Activated CD4-positive, alpha-beta T cell treated with anti-CD3 and anti-CD28 coated beads for 4 hours (primary cell): ENCODE data around the gene ZFYVE28.

Source experiments
- DNase-seq, 2 donors: peaks; one replicate each; pipeline ENCODE4 v3.0.0-alpha.2; 2020

Gene ZFYVE28

DNA sequence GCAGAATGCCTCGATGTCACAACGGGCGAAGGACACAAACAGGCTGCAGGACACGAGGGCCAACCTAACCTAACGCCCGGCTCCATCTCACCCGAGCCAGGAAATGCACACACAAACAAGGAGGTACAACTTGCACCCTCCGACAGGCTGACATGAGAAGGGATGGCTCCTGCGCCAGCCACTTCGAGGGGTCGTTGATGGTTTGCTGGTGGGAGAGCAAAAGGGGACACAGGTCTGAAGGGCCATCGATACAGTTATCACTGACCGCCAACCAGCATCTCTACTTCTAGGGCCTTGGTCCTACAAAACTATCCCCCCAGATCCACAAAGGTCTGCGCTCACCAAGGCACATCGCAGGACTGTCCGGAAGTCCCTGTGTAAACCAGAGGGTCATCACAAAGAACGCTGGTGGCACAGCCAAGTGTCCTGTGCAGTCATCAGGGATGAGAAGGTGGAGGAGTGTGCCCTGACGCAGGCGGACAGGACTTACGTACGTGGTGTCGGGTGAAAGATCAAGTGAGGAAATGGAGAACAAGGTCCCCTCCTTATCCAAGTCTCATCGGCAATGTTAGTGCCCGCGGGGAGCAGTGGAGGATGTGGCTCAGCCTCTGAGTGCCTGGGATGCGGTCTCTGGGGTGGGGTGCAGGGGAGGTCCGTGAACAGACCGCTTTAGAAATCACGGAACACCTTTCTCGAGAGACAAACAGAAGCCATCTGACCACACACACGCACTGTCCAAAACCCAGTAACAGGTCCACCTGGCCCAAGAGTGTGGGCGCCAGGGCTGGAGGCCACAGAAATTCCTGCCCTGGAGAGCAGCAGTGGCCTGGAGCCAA, 163.6 kb downstream of the ZFYVE28 start:
- DNase-seq, result peak in 1 of 2 donors; percentile 1

DNA sequence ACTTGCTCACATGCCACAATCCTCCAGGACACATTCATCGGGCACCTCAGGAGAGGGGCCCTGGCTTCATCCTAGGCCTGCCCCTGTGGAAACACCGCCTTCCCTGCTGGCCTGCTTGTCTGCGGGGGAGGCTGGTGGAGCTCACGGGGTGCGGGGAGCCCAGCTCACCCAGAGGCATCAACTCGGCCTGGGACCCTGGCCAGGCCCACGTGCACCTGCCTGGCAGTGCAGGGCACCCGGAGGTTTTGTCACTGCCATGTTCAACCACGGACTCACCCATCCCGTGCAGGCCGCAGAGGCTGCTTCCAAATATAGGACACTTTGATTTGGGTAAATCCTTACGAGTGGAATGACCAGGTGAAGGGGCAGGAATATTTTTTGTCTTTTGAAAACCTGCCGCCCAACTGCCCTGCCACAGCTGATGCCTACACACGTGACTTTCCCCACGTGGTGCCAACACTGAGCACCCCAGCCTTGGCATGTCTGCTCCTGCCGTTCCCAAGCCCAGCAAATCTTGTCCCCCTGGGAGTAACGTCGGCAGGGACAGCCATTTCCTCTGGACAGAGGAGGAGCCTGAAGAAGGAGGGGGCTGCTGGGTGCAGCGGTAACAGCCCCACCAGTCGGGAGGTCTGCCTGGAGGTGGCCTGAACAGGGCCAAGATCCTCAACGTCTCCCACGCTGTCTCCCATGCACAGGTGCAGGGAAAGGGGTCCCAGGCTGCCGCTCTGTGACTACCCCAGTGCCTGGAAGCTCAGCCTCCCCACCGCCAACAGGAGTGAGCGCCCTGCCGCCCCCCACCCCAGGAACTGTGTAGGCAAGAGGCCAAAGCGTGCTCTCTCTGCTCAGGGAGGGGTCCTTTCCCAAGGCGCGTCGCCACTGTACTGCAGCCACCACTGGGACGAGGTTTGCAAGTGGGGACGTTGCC, 165.0 kb downstream of the ZFYVE28 start:
- peak in 1 of 2 donors; percentile 1 for DNase-seq

- DNase-seq, result no peak
Measured at GRCh38 chr4:2252530-2253091, 165.8 kb downstream of the ZFYVE28 start.

- DNase-seq, result peak in 1 of 2 donors; percentile 1
Measured at GRCh38 chr4:2251795-2252529, 166.5 kb downstream of the ZFYVE28 start.

GRCh38 chr4:2251073-2251794, 167.2 kb downstream of the ZFYVE28 start:
- peak in 1 of 2 donors; percentile 1 for DNase-seq

GRCh38 chr4:2250357-2251072, 167.9 kb downstream of the ZFYVE28 start:
- peak in 1 of 2 donors; percentile 1 for DNase-seq

DNA sequence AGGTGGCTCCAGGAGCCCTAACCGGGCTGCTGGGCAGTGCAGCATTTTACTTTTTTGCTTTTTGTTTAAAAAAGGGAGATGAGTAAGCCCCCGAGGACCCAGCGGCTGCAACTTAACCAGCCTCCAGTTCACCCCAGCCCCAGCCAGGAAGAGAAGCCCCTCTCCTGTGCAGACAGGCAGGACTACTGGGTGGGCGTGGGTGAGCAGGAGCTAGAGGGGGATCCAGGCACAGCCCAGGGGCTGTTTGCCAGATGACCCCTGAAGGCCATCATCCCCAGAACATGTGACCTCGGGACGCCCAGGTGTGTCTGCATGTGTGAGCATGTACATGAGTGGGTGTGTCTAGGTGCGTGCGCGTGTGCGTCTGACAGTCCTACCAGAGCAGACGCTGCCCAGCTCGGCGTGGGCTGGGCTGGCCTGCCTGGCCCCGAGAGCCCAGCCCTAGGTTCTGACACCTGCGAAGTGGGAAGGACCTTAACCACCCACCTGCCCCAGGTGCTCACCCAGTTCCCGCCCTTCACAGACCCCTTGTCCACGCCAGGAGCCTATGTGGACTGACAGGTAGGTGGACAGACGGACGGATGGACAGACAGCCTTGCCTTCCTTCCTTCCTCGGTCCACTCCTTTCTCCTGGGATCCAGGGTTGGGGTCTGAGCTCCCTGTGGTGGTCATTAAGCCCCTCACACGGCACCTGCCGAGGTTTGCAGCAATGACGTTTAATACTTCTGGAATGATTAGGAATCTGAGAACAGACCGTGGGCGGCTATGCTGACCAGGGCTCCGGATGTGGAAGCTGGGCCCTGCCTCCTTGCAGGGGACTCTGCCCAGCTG, 168.7 kb downstream of the ZFYVE28 start:
- no peak for DNase-seq

DNA sequence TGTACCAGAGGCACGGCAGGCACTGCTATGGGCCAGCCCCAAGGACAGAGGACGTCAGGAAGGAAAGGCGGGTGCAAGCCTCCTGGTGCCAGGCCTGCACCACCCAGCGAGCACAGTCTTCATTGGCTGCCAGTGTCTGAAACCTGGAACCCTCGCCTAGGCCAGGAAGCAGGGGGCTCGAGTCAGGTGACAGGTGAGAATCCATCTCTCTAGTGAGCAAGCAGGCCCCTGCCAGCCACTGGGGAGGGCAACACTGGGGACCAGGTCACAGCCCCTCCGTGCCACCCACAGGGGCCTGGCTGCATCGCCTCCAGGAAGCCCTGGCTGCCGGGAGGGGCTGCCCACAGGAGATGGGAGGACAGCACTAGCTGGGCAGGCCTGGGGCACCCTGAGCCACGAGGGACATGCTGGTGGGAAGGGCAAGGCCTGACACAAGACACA, 169.6 kb downstream of the ZFYVE28 start:
- no peak for DNase-seq

- no peak for DNase-seq
Measured at GRCh38 chr4:2248044-2248780, 170.2 kb downstream of the ZFYVE28 start.

GRCh38 chr4:2247128-2248043, 171.1 kb downstream of the ZFYVE28 start:
- no peak for DNase-seq

DNA sequence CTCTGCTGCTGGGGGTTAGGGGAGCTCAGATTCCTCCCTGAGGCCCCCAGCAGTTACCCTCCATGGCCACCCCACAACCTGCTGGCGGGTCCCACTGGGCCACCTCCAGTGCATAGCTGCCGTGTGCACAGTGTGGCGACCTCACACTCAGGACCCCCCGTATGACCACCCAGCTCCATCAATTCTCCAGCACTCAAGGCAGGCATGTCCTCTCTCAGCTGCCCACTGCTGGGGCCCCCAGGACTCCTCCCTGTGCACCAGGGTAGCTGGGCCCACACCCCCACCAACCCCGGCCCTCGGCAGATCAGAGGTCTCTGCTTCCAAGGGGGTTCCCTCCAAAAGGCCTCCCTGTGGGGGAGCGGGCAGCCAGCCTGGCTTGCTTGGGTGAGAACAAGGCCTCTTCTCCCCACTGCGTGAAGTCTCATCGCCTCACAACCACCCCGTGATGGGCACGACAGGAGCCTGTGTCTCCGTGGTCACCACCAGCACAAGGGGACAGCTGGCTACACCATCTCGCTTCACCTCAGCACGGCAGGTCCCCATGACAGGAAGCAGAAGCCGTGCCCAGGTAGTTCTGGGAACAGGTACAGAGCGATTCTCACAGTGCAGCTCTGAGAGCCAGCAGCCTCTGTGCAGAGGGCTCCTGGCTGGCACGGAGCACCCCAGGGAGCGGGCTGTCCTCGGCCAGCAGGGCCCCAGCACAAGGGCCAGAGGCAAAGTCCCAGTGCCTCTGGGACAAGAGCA, 171.9 kb downstream of the ZFYVE28 start:
- DNase-seq, result no peak

GRCh38 chr4:2245787-2246275, 172.6 kb downstream of the ZFYVE28 start:
- DNase-seq, result no peak

DNA sequence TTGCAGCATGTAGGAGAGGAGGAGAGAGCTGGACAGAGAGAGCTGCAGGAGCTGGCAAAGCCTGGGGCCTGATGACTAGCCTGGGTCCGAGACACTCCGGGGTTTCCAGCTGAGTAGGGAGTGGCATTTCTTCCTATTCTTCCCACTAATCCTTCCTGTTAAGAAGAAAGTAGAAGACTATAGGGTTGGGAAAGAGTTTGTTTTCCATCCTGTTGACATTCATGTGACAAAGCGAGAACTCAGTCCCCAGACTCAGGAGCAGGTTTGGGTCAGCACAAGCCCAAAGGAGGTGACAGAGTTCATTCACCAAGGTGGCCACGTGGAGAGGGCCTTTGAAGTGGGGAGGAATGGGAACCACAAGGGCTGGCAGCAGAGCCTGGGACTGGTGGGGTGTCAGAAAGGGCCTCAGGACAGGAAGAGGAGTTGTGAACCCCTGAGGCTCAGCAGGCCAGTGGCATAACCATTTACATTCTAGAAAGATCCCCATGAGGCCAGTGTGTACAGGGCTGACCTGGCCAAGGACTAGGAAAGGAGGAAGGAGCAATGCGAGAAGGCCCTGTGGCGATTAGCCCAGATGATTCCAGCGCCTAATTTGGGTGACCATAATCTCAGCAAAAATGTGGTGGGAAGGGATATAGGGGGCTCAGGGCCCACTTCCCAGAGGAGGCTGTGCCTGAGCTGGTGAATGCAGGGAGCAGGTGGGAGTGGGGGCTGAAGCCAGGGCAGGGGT, 173.2 kb downstream of the ZFYVE28 start:
- no peak for DNase-seq

DNA sequence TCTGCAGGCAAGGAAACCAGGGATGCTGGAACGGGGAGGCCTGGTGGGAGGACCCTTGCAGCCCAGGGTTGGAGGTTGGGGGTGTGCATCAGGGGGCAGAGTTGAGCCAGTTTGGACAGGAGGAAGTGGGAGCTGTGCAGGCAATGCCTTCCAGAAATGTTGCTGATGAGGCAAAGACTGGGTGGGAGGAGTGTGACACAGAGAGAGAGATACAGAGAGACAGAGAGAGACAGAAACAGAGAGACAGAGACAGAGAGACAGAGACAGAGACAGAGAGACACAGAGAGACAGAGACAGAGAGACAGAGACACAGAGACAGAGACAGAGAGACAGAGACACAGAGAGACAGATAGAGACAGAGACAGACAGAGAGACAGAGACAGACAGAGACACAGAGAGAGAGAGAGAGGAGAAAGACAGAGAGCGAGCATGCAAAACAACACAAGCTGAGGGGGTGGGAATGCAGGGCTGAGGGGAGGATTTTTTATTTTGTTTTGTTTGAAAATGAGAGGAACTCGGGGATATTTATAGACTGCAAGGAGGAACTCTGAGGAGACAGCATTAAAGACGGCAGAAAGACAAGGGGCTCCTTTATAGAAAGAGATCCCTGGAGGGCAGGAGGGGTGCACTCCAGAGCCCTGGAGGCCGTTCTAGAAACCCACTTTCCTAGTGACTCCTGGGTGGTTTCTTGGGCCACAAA, 174.6 kb downstream of the ZFYVE28 start:
- no peak for DNase-seq

DNA sequence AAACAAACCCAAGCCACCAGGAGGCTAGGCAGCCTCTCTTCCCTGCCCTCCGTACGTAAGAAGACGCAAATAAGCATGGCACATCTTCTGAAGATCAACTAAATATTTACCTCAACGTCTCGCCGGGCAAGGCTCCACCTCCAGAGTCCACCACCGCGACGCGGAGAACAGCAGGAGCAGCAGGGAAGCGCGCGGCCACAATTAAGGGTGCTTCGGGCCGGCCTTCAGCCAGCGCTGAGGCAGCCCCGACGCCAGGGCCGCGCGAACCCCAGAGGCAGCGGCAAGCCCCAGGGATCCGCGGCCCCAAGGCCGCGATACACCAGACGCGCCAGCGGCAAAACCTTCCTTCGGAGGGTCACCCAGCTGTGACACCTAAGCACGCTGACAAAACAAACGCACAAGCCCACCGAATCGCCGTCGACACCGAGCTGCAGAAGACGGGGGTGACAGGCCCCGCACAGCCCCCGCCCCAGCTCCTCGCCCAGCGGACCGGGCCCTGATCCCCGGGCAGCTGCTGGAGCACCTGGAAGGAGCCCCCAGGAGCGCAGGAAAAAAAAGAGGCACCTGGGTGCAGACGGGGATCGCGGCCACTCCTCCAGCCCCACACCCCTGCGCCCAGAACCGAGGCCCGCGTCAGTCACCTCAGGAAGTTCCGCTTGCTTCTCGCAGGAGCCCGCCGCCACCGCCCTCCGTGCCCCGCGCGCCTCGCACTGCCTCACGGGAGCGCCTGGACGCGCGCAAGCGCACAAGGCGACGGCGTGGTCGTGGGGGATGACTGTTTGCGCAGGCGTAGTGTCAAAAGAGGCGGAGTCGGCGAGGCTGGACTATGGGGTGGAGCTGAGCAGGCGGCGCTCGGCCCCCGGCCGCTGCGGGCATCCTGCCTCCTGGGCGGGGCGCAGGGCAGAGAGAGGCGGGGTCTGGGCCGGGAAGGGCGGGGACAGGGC, 176.8 kb downstream of the ZFYVE28 start, which contains the start of the genes HAUS3 and POLN:
Gene HAUS3 (minus strand): TSS at position 712 of the 944 bp plus-strand sequence. CDS start 1,175 bp downstream, outside the sequence.
Gene POLN (minus strand): TSS at position 712 of the 944 bp plus-strand sequence. CDS start 12,890 bp downstream, outside the sequence.
- DNase-seq, result peak; percentile 98 to 99
